ENCODE data around the gene SUPT3H.
"Not testable (repeated sequence)": the region's sequence is repeated elsewhere in the genome, so short reads cannot be mapped to it uniquely, and the experiment has no call there.

The SUPT3H gene

DNA sequence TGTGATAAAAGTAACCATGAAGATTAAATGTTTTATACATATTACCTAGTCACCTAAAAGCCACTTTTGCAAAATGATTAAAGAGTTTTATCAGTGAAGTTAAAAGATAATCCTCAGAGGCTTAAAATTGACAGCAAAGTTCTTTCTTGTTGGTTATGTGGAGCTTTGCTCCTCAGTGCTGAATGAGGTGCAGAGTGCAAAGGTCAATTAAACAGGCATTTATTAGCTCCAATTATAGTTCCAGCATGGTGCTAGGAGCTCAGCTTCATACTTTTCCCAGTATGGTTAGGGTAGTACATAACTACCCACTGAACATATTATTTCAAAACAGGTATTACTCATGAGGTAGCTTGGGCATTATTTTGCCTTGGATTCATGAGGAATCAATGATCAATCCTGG is 463.6 kb downstream of the SUPT3H start:
- no peak for DNase-seq (ENCODE audit: low read depth)
- no peak overlapping the region for H3K4me3 ChIP-seq (ENCODE audit: low read depth, low read length)
- TF ChIP-seq MYC (IDR thresholded peaks at IDR 0.05; ENCODE audit: low read depth, low read length) (no peak), POLR2A (IDR thresholded peaks at IDR 0.05; ENCODE audit: extremely low read depth, insufficient read length) (no peak)
- TF ChIP-seq, protein P1, sequence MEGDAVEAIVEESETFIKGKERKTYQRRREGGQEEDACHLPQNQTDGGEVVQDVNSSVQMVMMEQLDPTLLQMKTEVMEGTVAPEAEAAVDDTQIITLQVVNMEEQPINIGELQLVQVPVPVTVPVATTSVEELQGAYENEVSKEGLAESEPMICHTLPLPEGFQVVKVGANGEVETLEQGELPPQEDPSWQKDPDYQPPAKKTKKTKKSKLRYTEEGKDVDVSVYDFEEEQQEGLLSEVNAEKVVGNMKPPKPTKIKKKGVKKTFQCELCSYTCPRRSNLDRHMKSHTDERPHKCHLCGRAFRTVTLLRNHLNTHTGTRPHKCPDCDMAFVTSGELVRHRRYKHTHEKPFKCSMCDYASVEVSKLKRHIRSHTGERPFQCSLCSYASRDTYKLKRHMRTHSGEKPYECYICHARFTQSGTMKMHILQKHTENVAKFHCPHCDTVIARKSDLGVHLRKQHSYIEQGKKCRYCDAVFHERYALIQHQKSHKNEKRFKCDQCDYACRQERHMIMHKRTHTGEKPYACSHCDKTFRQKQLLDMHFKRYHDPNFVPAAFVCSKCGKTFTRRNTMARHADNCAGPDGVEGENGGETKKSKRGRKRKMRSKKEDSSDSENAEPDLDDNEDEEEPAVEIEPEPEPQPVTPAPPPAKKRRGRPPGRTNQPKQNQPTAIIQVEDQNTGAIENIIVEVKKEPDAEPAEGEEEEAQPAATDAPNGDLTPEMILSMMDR (IDR thresholded peaks at IDR 0.05; ENCODE audit: low read depth, low read length), result no peak
- TF ChIP-seq, protein P2, sequence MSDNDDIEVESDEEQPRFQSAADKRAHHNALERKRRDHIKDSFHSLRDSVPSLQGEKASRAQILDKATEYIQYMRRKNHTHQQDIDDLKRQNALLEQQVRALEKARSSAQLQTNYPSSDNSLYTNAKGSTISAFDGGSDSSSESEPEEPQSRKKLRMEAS (IDR thresholded peaks at IDR 0.05; ENCODE audit: low read depth, low read length), result no peak

DNA sequence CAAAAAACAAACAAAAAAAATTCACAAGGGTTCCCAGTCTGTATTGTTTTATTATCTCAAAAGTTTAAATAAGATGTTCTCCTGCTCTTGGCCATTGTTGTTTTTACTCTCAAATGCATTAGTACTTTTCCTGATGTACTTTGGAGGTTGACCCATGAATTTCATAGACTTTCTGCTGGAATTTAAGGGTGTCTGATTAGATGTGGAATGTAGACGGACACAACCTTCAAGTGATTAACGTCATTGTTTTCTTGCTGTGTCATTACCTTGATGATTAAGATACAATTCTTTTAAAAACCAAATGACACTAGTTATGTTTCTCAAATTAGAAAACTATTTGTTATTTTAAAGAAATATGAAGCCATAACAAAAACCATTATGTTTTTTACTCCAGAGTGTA is 471.0 kb downstream of the SUPT3H start:
- no peak overlapping the region for H3K4me3 ChIP-seq (ENCODE audit: low read depth, low read length)
- DNase-seq (ENCODE audit: low read depth), result no peak
- no peak for TF ChIP-seq MYC (IDR thresholded peaks at IDR 0.05; ENCODE audit: low read depth, low read length)
- TF ChIP-seq POLR2A (IDR thresholded peaks at IDR 0.05; ENCODE audit: extremely low read depth, insufficient read length), result no peak
- TF ChIP-seq, protein P1 (IDR thresholded peaks at IDR 0.05; ENCODE audit: low read depth, low read length), result no peak
- TF ChIP-seq, protein P2 (IDR thresholded peaks at IDR 0.05; ENCODE audit: low read depth, low read length), result no peak

- H3K4me3 ChIP-seq (ENCODE audit: low read depth, low read length); DNase-seq (ENCODE audit: low read depth): not testable (repeated sequence)
Observed at GRCh38 chr6:44900358-44900757, 477.4 kb downstream of the SUPT3H start.

- H3K4me3 ChIP-seq (ENCODE audit: low read depth, low read length), result no peak overlapping the region
- no peak for TF ChIP-seq POLR2A (IDR thresholded peaks at IDR 0.05; ENCODE audit: extremely low read depth, insufficient read length)
- TF ChIP-seq MYC (IDR thresholded peaks at IDR 0.05; ENCODE audit: low read depth, low read length), result no peak
- TF ChIP-seq, protein P2 (IDR thresholded peaks at IDR 0.05; ENCODE audit: low read depth, low read length), result no peak
- TF ChIP-seq, protein P1 (IDR thresholded peaks at IDR 0.05; ENCODE audit: low read depth, low read length), result no peak
- DNase-seq (ENCODE audit: low read depth), result no peak
Observed at GRCh38 chr6:44898296-44898930, 479.3 kb downstream of the SUPT3H start.

GRCh38 chr6:44897316-44897715 is 480.4 kb downstream of the SUPT3H start:
- no peak for DNase-seq (ENCODE audit: low read depth)
- H3K4me3 ChIP-seq (ENCODE audit: low read depth, low read length), result no peak overlapping the region
- TF ChIP-seq POLR2A (IDR thresholded peaks at IDR 0.05; ENCODE audit: extremely low read depth, insufficient read length), result no peak
- TF ChIP-seq, protein P2 (IDR thresholded peaks at IDR 0.05; ENCODE audit: low read depth, low read length), result no peak
- TF ChIP-seq, protein P1 (IDR thresholded peaks at IDR 0.05; ENCODE audit: low read depth, low read length), result no peak
- no peak for TF ChIP-seq MYC (IDR thresholded peaks at IDR 0.05; ENCODE audit: low read depth, low read length)

DNA sequence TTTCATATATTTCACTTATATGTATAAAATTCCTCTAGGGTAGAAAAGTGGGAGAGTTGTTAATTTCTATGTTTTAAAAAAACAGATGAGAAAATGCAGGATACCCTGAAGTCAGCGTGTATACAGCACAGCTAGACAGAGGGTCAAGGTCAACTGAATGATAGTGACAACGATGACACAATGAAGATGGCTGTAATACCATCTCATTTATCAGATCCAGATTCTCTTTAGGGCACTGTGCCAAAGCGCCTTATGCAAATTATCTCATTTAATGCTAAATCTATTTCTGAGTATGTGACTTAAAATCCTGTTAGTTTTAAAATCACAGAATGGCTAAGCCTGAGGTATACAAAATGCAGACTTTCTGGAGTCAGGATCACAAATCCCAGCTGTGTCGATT is 481.0 kb downstream of the SUPT3H start:
- no peak for DNase-seq (ENCODE audit: low read depth)
- no peak overlapping the region for H3K4me3 ChIP-seq (ENCODE audit: low read depth, low read length)
- TF ChIP-seq, protein P1 (IDR thresholded peaks at IDR 0.05; ENCODE audit: low read depth, low read length), result no peak
- TF ChIP-seq MYC (IDR thresholded peaks at IDR 0.05; ENCODE audit: low read depth, low read length), result no peak
- TF ChIP-seq, protein P2 (IDR thresholded peaks at IDR 0.05; ENCODE audit: low read depth, low read length), result no peak
- TF ChIP-seq POLR2A (IDR thresholded peaks at IDR 0.05; ENCODE audit: extremely low read depth, insufficient read length), result no peak
